Keratinocyte (primary cell): ENCODE results near the gene RPIA. TPM values are rescaled to one million over a fixed set of nuclear protein-coding genes. Genes with fewer than 3 reads are reported as not detected.

Source experiments
- DNase-seq: peaks from one replicate; pipeline ENCODE4 v3.0.0-alpha.2; 2011; ENCODE audit warnings: low read depth, missing footprints, low spot score
- FAIRE-seq: peaks from 2 replicates; lab custom pipeline; 2011; peaks lifted over from hg19 to GRCh38; lab: Jason Lieb, UNC
- H2AFZ ChIP-seq: 2 replicates; pipeline ENCODE4 v1.6.0; 2012; ENCODE audit warnings: low read length, control low read depth, inconsistent platforms; ENCODE audit not compliant: control insufficient read depth
- H3K27ac ChIP-seq: 2 replicates; pipeline ENCODE4 v1.5.1; 2011; ENCODE audit warnings: low read length; ENCODE audit not compliant: control insufficient read depth, insufficient read depth
- H3K27me3 ChIP-seq: 3 replicates; pipeline ENCODE4 v1.6.0; 2011; ENCODE audit warnings: low read length; ENCODE audit not compliant: control insufficient read depth, insufficient read depth; ENCODE audit errors: extremely low read depth
- H3K36me3 ChIP-seq, 2 experiments: 2 replicates in 1 of 2; 3 replicates in 1 of 2; pipeline ENCODE4 v1.5.1; 2011; ENCODE audit warnings: low read length in 2 of 2, mild to moderate bottlenecking in 1 of 2; ENCODE audit not compliant: control insufficient read depth in 2 of 2, insufficient read depth in 2 of 2; ENCODE audit errors: extremely low read depth in 1 of 2
- H3K4me1 ChIP-seq: 3 replicates; pipeline ENCODE4 v1.5.1; 2011; ENCODE audit warnings: low read length; ENCODE audit not compliant: control insufficient read depth, insufficient read depth; ENCODE audit errors: extremely low read depth
- H3K4me2 ChIP-seq: 3 replicates; pipeline ENCODE4 v1.6.0; 2011; ENCODE audit warnings: low read depth, low read length; ENCODE audit not compliant: control insufficient read depth, insufficient read depth; ENCODE audit errors: extremely low read depth
- H3K4me3 ChIP-seq, 3 experiments: fragments of 200-600 bp in 1 of 3; sonication (generic) in 1 of 3; 2 replicates in 2 of 3; 3 replicates in 1 of 3; pipeline ENCODE4 v1.5.1; 2011 to 2016; ENCODE audit warnings: low read length in 3 of 3, mild to moderate bottlenecking in 3 of 3, control low read depth in 2 of 3, inconsistent platforms in 1 of 3, low read depth in 1 of 3, mixed read lengths in 1 of 3, mixed run types in 1 of 3, moderate library complexity in 1 of 3; ENCODE audit not compliant: control insufficient read depth in 2 of 3, insufficient read depth in 2 of 3; ENCODE audit errors: extremely low read depth in 1 of 3
- H3K79me2 ChIP-seq: 2 replicates; pipeline ENCODE4 v1.6.0; 2012; ENCODE audit warnings: low read length; ENCODE audit not compliant: control insufficient read depth, insufficient read depth
- H3K9ac ChIP-seq: 3 replicates; pipeline ENCODE4 v1.6.0; 2011; ENCODE audit warnings: low read length; ENCODE audit not compliant: control insufficient read depth, insufficient read depth; ENCODE audit errors: extremely low read depth
- H3K9me1 ChIP-seq: 3 replicates; pipeline ENCODE4 v1.6.0; 2011; ENCODE audit warnings: low read length; ENCODE audit not compliant: control insufficient read depth, insufficient read depth; ENCODE audit errors: extremely low read depth
- H3K9me3 ChIP-seq: 2 replicates; pipeline ENCODE4 v1.5.1; 2012; ENCODE audit warnings: low read depth, low read length; ENCODE audit not compliant: control insufficient read depth
- H4K20me1 ChIP-seq: 3 replicates; pipeline ENCODE4 v1.6.0; 2011; ENCODE audit warnings: low read length; ENCODE audit not compliant: control insufficient read depth, insufficient read depth; ENCODE audit errors: extremely low read depth
- CTCF ChIP-seq, 3 experiments: IDR thresholded peaks in 1 of 3; conservative IDR thresholded peaks in 1 of 3; optimal IDR thresholded peaks in 1 of 3; 2 replicates in 2 of 3; 3 replicates in 1 of 3; pipeline versions ENCODE3 to v1.5.1; 2011; ENCODE audit warnings: low read length in 3 of 3, mild to moderate bottlenecking in 3 of 3, moderate library complexity in 2 of 3, control low read depth in 1 of 3, inconsistent platforms in 1 of 3; ENCODE audit not compliant: insufficient read depth in 2 of 3; ENCODE audit errors: extremely low read depth in 1 of 3
- EZH2 ChIP-seq: IDR thresholded peaks from one replicate; pipeline ENCODE4 v1.6.1; 2012; ENCODE audit warnings: inconsistent platforms, mild to moderate bottlenecking, low read length, moderate library complexity
- dilution Hi-C: fragments of 300-500 bp; cut with MboI; formaldehyde crosslinking; loops from one replicate; pipeline ENCODE4 v1.7.0; 2020; ENCODE audit warnings: low sequenced_read_pairs; ENCODE audit not compliant: extremely low pct_ligation_motif_present
- polyA plus RNA-seq, 5 experiments: library from polyadenylated mRNA; depleted of rRNA in 3 of 5; stranded (reverse) in 3 of 5; stranded (forward) in 1 of 5; unstranded in 1 of 5; fragments of >200 nt; gene quantifications; 1 replicate in 1 of 5; 2 replicates in 3 of 5; 3 replicates in 1 of 5; pipeline versions ENCODE4 v1.2.1 to v1.2.3, GENCODE V29; 2011 to 2012; ENCODE audit warnings: missing spikeins in 2 of 5, low read depth in 1 of 5, low replicate concordance in 1 of 5

RPIA gene
- polyA plus RNA-seq, 1 donor (not counting 4 experiments of a cell fraction or from before 2014, with no cell fraction given), result 11.4 TPM

GRCh38 chr2:88697370-88698026 lies 6.0 kb downstream of the RPIA start:
- Histone ChIP-seq H3K4me1 (peaks cover 4% of the 10 kb centered on the region), H2AFZ (no peak overlapping the region), H3K27ac (no peak overlapping the region), H3K9me3 (no peaks in the 10 kb centered on the region), H3K4me3 (no peak overlapping the region), H3K36me3 (peaks cover 3 to 7% of the 10 kb centered on the region in 2 experiments), H4K20me1 (no peaks in the 10 kb centered on the region), H3K4me2 (no peak overlapping the region), H3K79me2 (peaks cover 44% of the 10 kb centered on the region), H3K9me1 (no peaks in the 10 kb centered on the region), H3K9ac (no peak overlapping the region), H3K27me3 (no peaks in the 10 kb centered on the region)
- DNase-seq (no peak), FAIRE-seq (no peak)
- TF ChIP-seq EZH2, result no peak
- TF ChIP-seq CTCF (optimal IDR thresholded peaks at IDR 0.05 in 1 of 3, IDR thresholded peaks at IDR 0.05 in 1 of 3, conservative IDR thresholded peaks at IDR 0.05 in 1 of 3; ENCODE audit: extremely low read depth in 1 of 3, insufficient read depth in 2 of 3, low read length in 3 of 3), result no peak
- dilution Hi-C loops, result no loop called here

- dilution Hi-C loops, result no loop called here
- no peak for TF ChIP-seq EZH2
- no peak for TF ChIP-seq CTCF (optimal IDR thresholded peaks at IDR 0.05 in 1 of 3, IDR thresholded peaks at IDR 0.05 in 1 of 3, conservative IDR thresholded peaks at IDR 0.05 in 1 of 3; ENCODE audit: extremely low read depth in 1 of 3, insufficient read depth in 2 of 3, low read length in 3 of 3)
- H3K79me2 ChIP-seq, result peaks cover 39% of the 10 kb centered on the region
- no peaks in the 10 kb centered on the region for H3K9me3 ChIP-seq
- no peaks in the 10 kb centered on the region for H3K27me3 ChIP-seq
- H2AFZ ChIP-seq, result no peak overlapping the region
- peaks cover 4 to 7% of the 10 kb centered on the region in 2 experiments for H3K36me3 ChIP-seq
- DNase-seq (no peak), FAIRE-seq (no peak)
- H3K4me1 ChIP-seq, result no peaks in the 10 kb centered on the region
- H3K4me3 ChIP-seq, result no peak overlapping the region
- no peak overlapping the region for H3K9ac ChIP-seq
- H3K4me2 ChIP-seq, result no peak overlapping the region
- H4K20me1 ChIP-seq, result no peaks in the 10 kb centered on the region
- no peaks in the 10 kb centered on the region for H3K9me1 ChIP-seq
- no peak overlapping the region for H3K27ac ChIP-seq
Measured at GRCh38 chr2:88698027-88698413, 6.5 kb downstream of the RPIA start.
